H9 (cell line): ENCODE measurements around the gene DYNC2H1. TPM values are rescaled to one million over a fixed set of nuclear protein-coding genes. Genes with fewer than 3 reads are reported as not detected.

ENCODE experiments used
- DNase-seq: peaks from one replicate; pipeline ENCODE4 v3.0.0-alpha.2; 2017
- H2AFZ ChIP-seq: one replicate; pipeline ENCODE4 v1.6.1; 2013; ENCODE audit warnings: mild to moderate bottlenecking, low read length, control low read depth, moderate library complexity
- H2AK5ac ChIP-seq: 2 replicates; pipeline ENCODE4 v1.6.1; 2013; ENCODE audit warnings: low read length, control low read depth, mixed read lengths; ENCODE audit not compliant: insufficient read length
- H2BK120ac ChIP-seq: one replicate; pipeline ENCODE4 v1.6.1; 2013; ENCODE audit warnings: low read depth, mild to moderate bottlenecking, low read length, control low read depth, inconsistent platforms; ENCODE audit not compliant: poor library complexity, severe bottlenecking
- H2BK12ac ChIP-seq: 2 replicates; pipeline ENCODE4 v1.6.1; 2013; ENCODE audit warnings: low read length, control low read depth, mixed read lengths, low read depth; ENCODE audit not compliant: insufficient read length
- H2BK15ac ChIP-seq: 2 replicates; pipeline ENCODE4 v1.6.1; 2013; ENCODE audit warnings: low read depth, low read length, control low read depth
- H2BK20ac ChIP-seq: one replicate; pipeline ENCODE4 v1.6.1; 2013; ENCODE audit warnings: low read depth, mild to moderate bottlenecking, low read length, control low read depth, inconsistent platforms; ENCODE audit not compliant: poor library complexity, severe bottlenecking
- H2BK5ac ChIP-seq: 2 replicates; pipeline ENCODE4 v1.6.1; 2013; ENCODE audit warnings: low read length, control low read depth, mixed read lengths; ENCODE audit not compliant: insufficient read length
- H3K14ac ChIP-seq: 2 replicates; pipeline ENCODE4 v1.6.1; 2013; ENCODE audit warnings: low read length, control low read depth; ENCODE audit not compliant: insufficient read depth
- H3K18ac ChIP-seq: 2 replicates; pipeline ENCODE4 v1.6.1; 2013; ENCODE audit warnings: low read depth, mild to moderate bottlenecking, mixed read lengths, low read length, control low read depth; ENCODE audit not compliant: insufficient read length
- H3K23ac ChIP-seq: 2 replicates; pipeline ENCODE4 v1.6.1; 2013; ENCODE audit warnings: low read length, control low read depth, mixed read lengths, low read depth; ENCODE audit not compliant: insufficient read length
- H3K23me2 ChIP-seq: 2 replicates; pipeline ENCODE4 v1.6.1; 2013; ENCODE audit warnings: low read depth, mild to moderate bottlenecking, mixed read lengths, low read length, control low read depth; ENCODE audit not compliant: insufficient read length, poor library complexity, severe bottlenecking
- H3K27ac ChIP-seq: 2 replicates; pipeline ENCODE4 v1.5.1; 2013; ENCODE audit warnings: low read length, control low read depth, mixed read lengths, low read depth; ENCODE audit not compliant: insufficient read length
- H3K27me3 ChIP-seq: 2 replicates; pipeline ENCODE4 v1.6.1; 2013; ENCODE audit warnings: low read length, control low read depth, inconsistent platforms; ENCODE audit not compliant: insufficient read depth
- H3K4ac ChIP-seq: 2 replicates; pipeline ENCODE4 v1.6.1; 2013; ENCODE audit warnings: low read depth, mild to moderate bottlenecking, control low read depth, inconsistent platforms, low read length, moderate library complexity
- H3K4me1 ChIP-seq: 2 replicates; pipeline ENCODE4 v1.6.1; 2013; ENCODE audit warnings: low read length, control low read depth, inconsistent platforms; ENCODE audit not compliant: insufficient read depth
- H3K4me2 ChIP-seq: 2 replicates; pipeline ENCODE4 v1.6.1; 2013; ENCODE audit warnings: low read length, control low read depth, mixed read lengths; ENCODE audit not compliant: insufficient read length, insufficient read depth
- H3K56ac ChIP-seq: 2 replicates; pipeline ENCODE4 v1.6.1; 2013; ENCODE audit warnings: low read depth, mild to moderate bottlenecking, mixed read lengths, low read length, control low read depth; ENCODE audit not compliant: insufficient read length
- H3K79me1 ChIP-seq: 2 replicates; pipeline ENCODE4 v1.6.1; 2013; ENCODE audit warnings: low read depth, mild to moderate bottlenecking, moderate library complexity, low read length, control low read depth, inconsistent platforms; ENCODE audit not compliant: insufficient read depth, poor library complexity, severe bottlenecking
- H3K79me2 ChIP-seq: 2 replicates; pipeline ENCODE4 v1.6.1; 2013; ENCODE audit warnings: low read length, control low read depth, inconsistent platforms; ENCODE audit not compliant: insufficient read depth
- H3K9ac ChIP-seq: 2 replicates; pipeline ENCODE4 v1.6.1; 2013; ENCODE audit warnings: low read length, control low read depth, mixed read lengths; ENCODE audit not compliant: insufficient read length; ENCODE audit errors: extremely low read depth
- H3K9me3 ChIP-seq: one replicate; pipeline ENCODE4 v1.6.1; 2013; ENCODE audit warnings: low read depth, low read length, inconsistent platforms; ENCODE audit not compliant: control insufficient read depth
- H3T11ph ChIP-seq: one replicate; pipeline ENCODE4 v1.6.1; 2013; ENCODE audit warnings: mild to moderate bottlenecking, low read length, control low read depth, inconsistent platforms
- H4K20me1 ChIP-seq: one replicate; pipeline ENCODE4 v1.6.1; 2013; ENCODE audit not compliant: control insufficient read depth, insufficient read length, insufficient read depth
- H4K5ac ChIP-seq: 2 replicates; pipeline ENCODE4 v1.6.1; 2013; ENCODE audit warnings: low read depth, mild to moderate bottlenecking, mixed read lengths, low read length, control low read depth; ENCODE audit not compliant: insufficient read length
- H4K8ac ChIP-seq: replicated peaks from 2 replicates; pipeline ENCODE4 v1.6.1; 2013; ENCODE audit warnings: low read length, control low read depth, mixed read lengths, low read depth; ENCODE audit not compliant: insufficient read length
- H4K91ac ChIP-seq: 2 replicates; pipeline ENCODE4 v1.6.1; 2013; ENCODE audit warnings: low read depth, mild to moderate bottlenecking, moderate library complexity, mixed read lengths, low read length, control low read depth; ENCODE audit not compliant: insufficient read length
- H3K27ac Mint-ChIP-seq, 3 experiments: 2 replicates in 2 of 3; 3 replicates in 1 of 3; pipeline ENCODE4 v1.8.0; 2020 to 2021; ENCODE audit warnings: mixed read lengths in 3 of 3, mild to moderate bottlenecking in 1 of 3, moderate library complexity in 1 of 3
- H3K27me3 Mint-ChIP-seq: 2 replicates; pipeline ENCODE4 v1.8.0; 2021; ENCODE audit warnings: low read depth, mild to moderate bottlenecking, moderate library complexity, mixed read lengths
- H3K36me3 Mint-ChIP-seq, 3 experiments: 2 replicates in 2 of 3; 3 replicates in 1 of 3; pipeline ENCODE4 v1.8.0; 2020 to 2021; ENCODE audit warnings: low read depth in 3 of 3, mixed read lengths in 3 of 3; ENCODE audit not compliant: insufficient read depth in 1 of 3
- H3K4me1 Mint-ChIP-seq, 2 experiments: 2 replicates each; pipeline ENCODE4 v1.8.0; 2020; ENCODE audit warnings: mixed read lengths in 2 of 2
- H3K4me3 Mint-ChIP-seq, 2 experiments: 2 replicates in 1 of 2; 3 replicates in 1 of 2; pipeline ENCODE4 v1.8.0; 2020 to 2021; ENCODE audit warnings: mild to moderate bottlenecking in 2 of 2, mixed read lengths in 2 of 2, moderate library complexity in 1 of 2
- H3K9me3 Mint-ChIP-seq, 2 experiments: 2 replicates in 1 of 2; 3 replicates in 1 of 2; pipeline ENCODE4 v1.8.0; 2020; ENCODE audit warnings: mild to moderate bottlenecking in 2 of 2, mixed read lengths in 2 of 2, moderate library complexity in 1 of 2
- WGBS: extraction: QIAGEN DNeasy Blood & Tissue Kit; methylation state at CpG from one replicate; pipeline ENCODE4 v1.1.7; 2013; ENCODE audit warnings: missing lambda C conversion rate, low lambda C conversion rate, mixed read lengths; ENCODE audit not compliant: insufficient read length; ENCODE audit errors: extremely low coverage; 5-methylcytosine and 5-hydroxymethylcytosine counted together
- total RNA-seq: library from RNA; stranded (reverse); gene quantifications from 2 replicates; pipeline ENCODE4 v1.2.1, GENCODE V29; 2021
- TF ChIP-seq, protein P1 (sequence below): fragments of 200-600 bp; sonication (generic); conservative IDR thresholded peaks from 3 replicates; pipeline ENCODE4 v1.8.0; 2021; ENCODE audit warnings: antibody characterized with exemption, mild to moderate bottlenecking

The DYNC2H1 gene
- total RNA-seq, 1 experiment from 2014 or later, result 13.2 TPM

DNA sequence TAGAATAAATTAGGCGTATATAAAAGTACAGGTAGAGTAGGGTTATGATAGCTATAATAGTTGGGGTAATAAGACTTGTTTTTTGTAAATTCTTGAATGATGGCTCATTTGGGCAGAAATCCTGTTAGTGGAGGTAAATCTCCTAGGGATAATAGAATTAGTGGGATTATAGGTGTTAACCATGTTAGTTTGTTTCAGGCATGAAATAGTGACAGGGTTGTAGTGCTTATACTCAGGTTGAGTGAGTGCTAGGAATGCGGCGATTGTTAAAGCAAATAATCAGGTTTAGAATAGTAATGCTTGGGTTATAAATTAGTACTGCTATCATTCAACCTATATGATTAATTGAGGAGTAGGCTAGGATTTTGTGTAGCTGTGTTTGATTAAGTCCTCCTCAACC, 297.1 kb downstream of the DYNC2H1 start:
- H3K23me2 ChIP-seq, result no peaks in the 10 kb centered on the region
- no peak overlapping the region for H4K8ac ChIP-seq

More for the DNA sequence above, 297.1 kb downstream of the DYNC2H1 start:
- Histone ChIP-seq H3K4me2 (no peak overlapping the region), H2AK5ac (no peak overlapping the region), H3T11ph (no peak overlapping the region), H3K4me1 (no peaks in the 10 kb centered on the region), H2BK15ac (no peak overlapping the region), H3K79me2 (no peaks in the 10 kb centered on the region), H3K79me1 (no peaks in the 10 kb centered on the region), H2BK5ac (no peak overlapping the region), H4K20me1 (no peaks in the 10 kb centered on the region), H3K56ac (no peak overlapping the region), H4K5ac (no peak overlapping the region), H3K18ac (no peak overlapping the region), H3K9me3 (no peaks in the 10 kb centered on the region), H3K9ac (no peak overlapping the region), H4K91ac (no peak overlapping the region), H2BK20ac (no peak overlapping the region), H3K4ac (no peak overlapping the region), H2BK120ac (no peak overlapping the region), H3K27ac (no peak overlapping the region), H3K23ac (no peak overlapping the region), H3K14ac (no peak overlapping the region), H2AFZ (no peak overlapping the region), H3K27me3 (no peaks in the 10 kb centered on the region), H2BK12ac (no peak overlapping the region)
- H3K4me1 Mint-ChIP-seq, result no peaks in the 10 kb centered on the region
- H3K4me3 Mint-ChIP-seq, result no peak overlapping the region
- H3K27me3 Mint-ChIP-seq, result no peaks in the 10 kb centered on the region
- TF ChIP-seq, protein P1, sequence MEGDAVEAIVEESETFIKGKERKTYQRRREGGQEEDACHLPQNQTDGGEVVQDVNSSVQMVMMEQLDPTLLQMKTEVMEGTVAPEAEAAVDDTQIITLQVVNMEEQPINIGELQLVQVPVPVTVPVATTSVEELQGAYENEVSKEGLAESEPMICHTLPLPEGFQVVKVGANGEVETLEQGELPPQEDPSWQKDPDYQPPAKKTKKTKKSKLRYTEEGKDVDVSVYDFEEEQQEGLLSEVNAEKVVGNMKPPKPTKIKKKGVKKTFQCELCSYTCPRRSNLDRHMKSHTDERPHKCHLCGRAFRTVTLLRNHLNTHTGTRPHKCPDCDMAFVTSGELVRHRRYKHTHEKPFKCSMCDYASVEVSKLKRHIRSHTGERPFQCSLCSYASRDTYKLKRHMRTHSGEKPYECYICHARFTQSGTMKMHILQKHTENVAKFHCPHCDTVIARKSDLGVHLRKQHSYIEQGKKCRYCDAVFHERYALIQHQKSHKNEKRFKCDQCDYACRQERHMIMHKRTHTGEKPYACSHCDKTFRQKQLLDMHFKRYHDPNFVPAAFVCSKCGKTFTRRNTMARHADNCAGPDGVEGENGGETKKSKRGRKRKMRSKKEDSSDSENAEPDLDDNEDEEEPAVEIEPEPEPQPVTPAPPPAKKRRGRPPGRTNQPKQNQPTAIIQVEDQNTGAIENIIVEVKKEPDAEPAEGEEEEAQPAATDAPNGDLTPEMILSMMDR, result no peak
- H3K9me3 Mint-ChIP-seq, result no peaks in the 10 kb centered on the region
- H3K36me3 Mint-ChIP-seq, result no peaks in the 10 kb centered on the region
- WGBS, result 33% methylated on average over 1 of the region's 3 CpGs
- no peak overlapping the region for H3K27ac Mint-ChIP-seq
- DNase-seq, result no peak
